Prostate gland (tissue), 2 donors: Measurements from ENCODE around the gene FKBP6.

ENCODE experiments used
- CTCF ChIP-seq, 4 experiments: fragments of 200-600 bp in 2 of 4; fragments of 450-650 bp in 2 of 4; sonication (generic) in 2 of 4; IDR thresholded peaks; 1 replicate in 3 of 4; 2 replicates in 1 of 4; pipeline ENCODE4 v1.5.1; 2016 to 2019; ENCODE audit warnings: antibody characterized with exemption in 4 of 4, mild to moderate bottlenecking in 2 of 4, moderate library complexity in 2 of 4
- POLR2AphosphoS5 ChIP-seq: sonication (generic); formaldehyde crosslinking; IDR thresholded peaks from one replicate; pipeline ENCODE4 v1.6.1; 2017; ENCODE audit warnings: antibody characterized with exemption

- TF ChIP-seq CTCF (IDR thresholded peaks at IDR 0.05) (no peak), POLR2AphosphoS5 (no peak)
Observed at GRCh38 chr7:73313521-73313906, 14.4 kb upstream of the FKBP6 start.
